ENCODE measurements around the gene NDOR1. TPM values are rescaled to one million over a fixed set of nuclear protein-coding genes. Genes with fewer than 3 reads are reported as not detected.
A peak's percentile ranks its signal among the peaks of the same experiment; 100 is the strongest.

The NDOR1 gene
- total RNA-seq, 3 donors from 2014 or later: 15.9 to 19.7 (median 19.0) TPM

- TF ChIP-seq, protein P1, sequence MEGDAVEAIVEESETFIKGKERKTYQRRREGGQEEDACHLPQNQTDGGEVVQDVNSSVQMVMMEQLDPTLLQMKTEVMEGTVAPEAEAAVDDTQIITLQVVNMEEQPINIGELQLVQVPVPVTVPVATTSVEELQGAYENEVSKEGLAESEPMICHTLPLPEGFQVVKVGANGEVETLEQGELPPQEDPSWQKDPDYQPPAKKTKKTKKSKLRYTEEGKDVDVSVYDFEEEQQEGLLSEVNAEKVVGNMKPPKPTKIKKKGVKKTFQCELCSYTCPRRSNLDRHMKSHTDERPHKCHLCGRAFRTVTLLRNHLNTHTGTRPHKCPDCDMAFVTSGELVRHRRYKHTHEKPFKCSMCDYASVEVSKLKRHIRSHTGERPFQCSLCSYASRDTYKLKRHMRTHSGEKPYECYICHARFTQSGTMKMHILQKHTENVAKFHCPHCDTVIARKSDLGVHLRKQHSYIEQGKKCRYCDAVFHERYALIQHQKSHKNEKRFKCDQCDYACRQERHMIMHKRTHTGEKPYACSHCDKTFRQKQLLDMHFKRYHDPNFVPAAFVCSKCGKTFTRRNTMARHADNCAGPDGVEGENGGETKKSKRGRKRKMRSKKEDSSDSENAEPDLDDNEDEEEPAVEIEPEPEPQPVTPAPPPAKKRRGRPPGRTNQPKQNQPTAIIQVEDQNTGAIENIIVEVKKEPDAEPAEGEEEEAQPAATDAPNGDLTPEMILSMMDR (IDR thresholded peaks at IDR 0.05): no peak
- H3K4me3 ChIP-seq: no peak overlapping the region
- H3K4me1 ChIP-seq (ENCODE audit: low read depth): peaks cover 24% of the 10 kb centered on the region
- H3K9me3 ChIP-seq: no peaks in the 10 kb centered on the region
- H3K36me3 ChIP-seq (ENCODE audit: low read depth): no peaks in the 10 kb centered on the region
- DNase-seq (peak in 1 of 3 donors; percentile 19), ATAC-seq (peak; percentile 6)
- intact Hi-C loops (cut with DNase I, micrococcal nuclease): no loop called here
Measured at GRCh38 chr9:137229903-137230704, 24.6 kb downstream of the NDOR1 start.

DNA sequence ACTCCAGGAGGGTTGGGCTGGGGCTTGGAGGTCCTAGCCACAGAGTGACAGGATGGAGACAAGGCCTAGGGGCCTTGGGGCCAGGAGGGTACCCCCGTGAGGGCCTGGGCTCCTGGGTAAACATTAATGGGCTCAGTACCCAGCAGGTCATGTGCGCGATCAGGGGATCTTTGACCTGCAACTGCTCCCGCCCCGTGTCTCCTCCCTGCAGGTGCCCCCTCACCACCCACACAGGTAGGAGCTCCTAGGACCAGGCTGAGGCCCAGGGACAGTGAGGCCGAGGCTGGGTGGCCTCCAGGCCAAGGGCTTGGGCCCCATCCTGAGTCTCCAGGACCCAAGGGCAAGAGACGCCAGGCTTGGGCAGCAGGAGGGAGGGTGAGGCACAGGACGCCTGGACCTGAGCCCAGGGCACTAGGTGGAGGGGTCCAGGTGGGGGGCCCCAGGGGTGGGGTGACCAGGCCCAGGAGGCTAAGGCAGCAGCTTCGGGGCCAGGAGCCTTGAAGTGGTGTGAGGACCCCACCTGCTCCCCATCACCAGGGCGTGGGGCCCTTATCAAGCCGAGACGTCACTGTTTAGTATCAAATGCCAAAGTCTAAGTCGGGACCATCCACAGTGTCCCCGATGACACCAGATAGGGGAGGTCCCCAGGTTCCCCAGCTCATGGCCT, 25.3 kb downstream of the NDOR1 start, which contains the start of gene SLC34A3:
SLC34A3 (plus strand) TSS at position 197 of the 667 bp plus-strand sequence. CDS start 802 bp downstream, outside the sequence.
- ATAC-seq: no peak
- DNase-seq: no peak
- TF ChIP-seq, protein P1 (IDR thresholded peaks at IDR 0.05): no peak
- intact Hi-C loops (cut with DNase I, micrococcal nuclease): no loop called here
- Histone ChIP-seq H3K9me3 (no peaks in the 10 kb centered on the region), H3K4me3 (no peak within 1 kb of the TSS), H3K4me1 (ENCODE audit: low read depth) (peaks cover 25% of the 10 kb centered on the region), H3K36me3 (ENCODE audit: low read depth) (no peaks in the 10 kb centered on the region)

- H3K4me3 ChIP-seq: no peak overlapping the region
- DNase-seq (no peak), ATAC-seq (no peak)
- no peaks in the 10 kb centered on the region for H3K9me3 ChIP-seq
- no peaks in the 10 kb centered on the region for H3K36me3 ChIP-seq (ENCODE audit: low read depth)
- TF ChIP-seq, protein P1 (IDR thresholded peaks at IDR 0.05): no peak
- intact Hi-C loops (cut with DNase I, micrococcal nuclease): no loop called here
- peaks cover 32% of the 10 kb centered on the region for H3K4me1 ChIP-seq (ENCODE audit: low read depth)
Measured at GRCh38 chr9:137231372-137232039, 26.0 kb downstream of the NDOR1 start.

GRCh38 chr9:137232101-137232500, 26.6 kb downstream of the NDOR1 start:
- DNase-seq (no peak), ATAC-seq (no peak)
- intact Hi-C loops (cut with DNase I, micrococcal nuclease): no loop called here
- Histone ChIP-seq H3K4me3 (no peak overlapping the region), H3K4me1 (ENCODE audit: low read depth) (peaks cover 33% of the 10 kb centered on the region), H3K36me3 (ENCODE audit: low read depth) (no peaks in the 10 kb centered on the region), H3K9me3 (no peaks in the 10 kb centered on the region)
- TF ChIP-seq, protein P1 (IDR thresholded peaks at IDR 0.05): no peak

GRCh38 chr9:137232510-137232909, 27.0 kb downstream of the NDOR1 start:
- Histone ChIP-seq H3K36me3 (ENCODE audit: low read depth) (no peaks in the 10 kb centered on the region), H3K4me1 (ENCODE audit: low read depth) (peaks cover 32% of the 10 kb centered on the region), H3K4me3 (no peak overlapping the region), H3K9me3 (no peaks in the 10 kb centered on the region)
- intact Hi-C loops (cut with DNase I, micrococcal nuclease): no loop called here
- DNase-seq (peak in 1 of 3 donors; percentile 41), ATAC-seq (peak; percentile 21)
- TF ChIP-seq, protein P1 (IDR thresholded peaks at IDR 0.05): no peak
